Kidney (tissue), 14 donors: Measurements from ENCODE around the gene TMBIM1. TPM values are rescaled to one million over a fixed set of nuclear protein-coding genes. Genes with fewer than 3 reads are reported as not detected.

Experiments used
- DNase-seq, 5 donors: peaks; one replicate each; pipeline ENCODE4 v3.0.0-alpha.2; 2013 to 2020
- FAIRE-seq: peaks from 2 replicates; lab custom pipeline; 2012; peaks lifted over from hg19 to GRCh38; lab: Jason Lieb, UNC
- H3K27ac ChIP-seq, 2 donors: one replicate each; pipeline ENCODE4 v1.7.0; 2013; ENCODE audit warnings: low read depth in 2 of 2, low read length in 2 of 2, inconsistent platforms in 1 of 2
- H3K27me3 ChIP-seq: one replicate; pipeline ENCODE4 v1.7.1; 2013; ENCODE audit warnings: low read length, inconsistent platforms; ENCODE audit not compliant: control insufficient read depth, insufficient read depth
- H3K36me3 ChIP-seq, 3 donors: one replicate each; pipeline versions ENCODE4 v1.7.0 to v1.7.1; 2013; ENCODE audit warnings: low read length in 3 of 3, control low read depth in 1 of 3, inconsistent platforms in 1 of 3; ENCODE audit not compliant: insufficient read depth in 3 of 3, control insufficient read depth in 2 of 3
- H3K4me1 ChIP-seq, 3 donors: one replicate each; pipeline versions ENCODE4 v1.7.0 to v1.7.1; 2013; ENCODE audit warnings: low read length in 3 of 3, inconsistent platforms in 1 of 3, low read depth in 1 of 3; ENCODE audit not compliant: control insufficient read depth in 2 of 3, insufficient read depth in 2 of 3
- H3K4me3 ChIP-seq, 3 donors: one replicate each; pipeline versions ENCODE4 v1.7.0 to v1.8.1; 2013; ENCODE audit warnings: low read length in 3 of 3, control low read depth in 1 of 3, inconsistent platforms in 1 of 3
- H3K9ac ChIP-seq, 3 donors: one replicate each; pipeline versions ENCODE4 v1.7.0 to v1.7.1; 2013; ENCODE audit warnings: low read length in 3 of 3, control low read depth in 1 of 3, inconsistent platforms in 1 of 3
- H3K9me3 ChIP-seq, 3 donors: one replicate each; pipeline versions ENCODE4 v1.7.0 to v1.7.1; 2013; ENCODE audit warnings: low read length in 3 of 3, control low read depth in 1 of 3, inconsistent platforms in 1 of 3; ENCODE audit not compliant: control insufficient read depth in 2 of 3, insufficient read depth in 1 of 3
- intact Hi-C: fragments of 100-400 bp; cut with DNase I; formaldehyde crosslinking; loops from one replicate; pipeline ENCODE4 v1.11.1; 2022
- polyA plus RNA-seq: library from polyadenylated mRNA; stranded (reverse); fragments of 350-450 nt; fragmentation: Illumina TruSeq; extraction: RNeasy Lipid Tissue Mini Kit (QIAGEN cat#74804); gene quantifications from one replicate; pipeline ENCODE4 v1.2.3, GENCODE V29; 2014; ENCODE audit warnings: low read depth, low replicate concordance; ENCODE audit not compliant: insufficient read depth
- total RNA-seq: library from RNA; stranded (reverse); fragmentation: NEBNext Ultra II Directional; extraction: Animal tissue kit (Norgen Biotek cat#: 25700); gene quantifications from one replicate; pipeline ENCODE4 v1.2.1, GENCODE V29; 2021
- TF ChIP-seq, protein P1 (sequence below): IDR thresholded peaks from 3 replicates; pipeline ENCODE4 v1.5.1; 2012; ENCODE audit warnings: mild to moderate bottlenecking, moderate library complexity, borderline replicate concordance; ENCODE audit not compliant: insufficient read depth; ENCODE audit errors: extremely low read depth
- donor health status: control.
- donor health status: control.
- donor health status: control.
- donor health status: control.
- donor health status: control.
- donor health status: DM: yes; HTN: yes; CAD: no.
- donor health status: Normal renal cell carcinoma (clear cell type).

TMBIM1 gene
- total and polyA plus RNA-seq, 2 donors from 2014 or later = 130 to 217 TPM

- H3K27ac ChIP-seq = peak within 1 kb of the TSS; percentile 76 to 89
- H3K36me3 ChIP-seq = peaks cover 0 to 42% (median 22%) of the 10 kb centered on the region in 3 donors
- peak within 1 kb of the TSS; percentile 71 to 95 (median 94) for H3K9ac ChIP-seq
- FAIRE-seq = peak; percentile 99
- TF ChIP-seq, protein P1, sequence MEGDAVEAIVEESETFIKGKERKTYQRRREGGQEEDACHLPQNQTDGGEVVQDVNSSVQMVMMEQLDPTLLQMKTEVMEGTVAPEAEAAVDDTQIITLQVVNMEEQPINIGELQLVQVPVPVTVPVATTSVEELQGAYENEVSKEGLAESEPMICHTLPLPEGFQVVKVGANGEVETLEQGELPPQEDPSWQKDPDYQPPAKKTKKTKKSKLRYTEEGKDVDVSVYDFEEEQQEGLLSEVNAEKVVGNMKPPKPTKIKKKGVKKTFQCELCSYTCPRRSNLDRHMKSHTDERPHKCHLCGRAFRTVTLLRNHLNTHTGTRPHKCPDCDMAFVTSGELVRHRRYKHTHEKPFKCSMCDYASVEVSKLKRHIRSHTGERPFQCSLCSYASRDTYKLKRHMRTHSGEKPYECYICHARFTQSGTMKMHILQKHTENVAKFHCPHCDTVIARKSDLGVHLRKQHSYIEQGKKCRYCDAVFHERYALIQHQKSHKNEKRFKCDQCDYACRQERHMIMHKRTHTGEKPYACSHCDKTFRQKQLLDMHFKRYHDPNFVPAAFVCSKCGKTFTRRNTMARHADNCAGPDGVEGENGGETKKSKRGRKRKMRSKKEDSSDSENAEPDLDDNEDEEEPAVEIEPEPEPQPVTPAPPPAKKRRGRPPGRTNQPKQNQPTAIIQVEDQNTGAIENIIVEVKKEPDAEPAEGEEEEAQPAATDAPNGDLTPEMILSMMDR = peak; percentile 15
- peaks cover 0 to 29% (median 8%) of the 10 kb centered on the region in 3 donors for H3K4me1 ChIP-seq
- DNase-seq = peak; percentile 100
- H3K4me3 ChIP-seq = peak within 1 kb of the TSS; percentile 97 to 98 (median 97)
- H3K9me3 ChIP-seq = no peaks in the 10 kb centered on the region
- intact Hi-C loops = loop anchor here (10.0 kb wide), 1 partner anchor 195 kb away; no protein-coding TSS in a partner anchor
- no peaks in the 10 kb centered on the region for H3K27me3 ChIP-seq
These were observed 22.2 kb downstream of the TMBIM1 start, which contains the start of the genes AAMP and PNKD for GRCh38 chr2:218269900-218270720. TSS of gene AAMP (minus strand) at chr2:218270137. CDS start at chr2:218270086, 51 bp downstream. TSS of gene PNKD (plus strand) at chr2:218270519. CDS start at chr2:218270536, 17 bp downstream.

DNA sequence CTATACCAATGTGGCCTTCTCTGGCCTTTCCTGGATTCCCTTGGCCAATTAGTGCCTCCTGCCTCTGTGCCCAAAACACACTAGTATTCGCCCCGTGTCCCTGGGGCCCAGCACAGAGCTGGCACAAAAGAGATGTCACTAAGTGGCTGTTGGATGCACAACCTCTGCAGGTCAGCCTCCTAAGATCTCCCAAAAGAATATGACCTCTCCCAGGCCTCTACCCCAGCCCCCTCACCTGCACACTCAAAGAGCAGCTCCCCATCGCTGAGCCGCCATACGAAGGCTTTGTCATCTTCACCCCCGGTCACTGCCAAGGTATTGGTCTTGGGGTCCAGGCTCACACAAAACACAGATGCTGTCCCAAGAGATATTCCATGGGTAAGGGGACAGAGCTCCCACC lies 25.0 kb downstream of the TMBIM1 start:
- H3K4me1 ChIP-seq = peaks cover 0 to 21% (median 8%) of the 10 kb centered on the region in 3 donors

DNA sequence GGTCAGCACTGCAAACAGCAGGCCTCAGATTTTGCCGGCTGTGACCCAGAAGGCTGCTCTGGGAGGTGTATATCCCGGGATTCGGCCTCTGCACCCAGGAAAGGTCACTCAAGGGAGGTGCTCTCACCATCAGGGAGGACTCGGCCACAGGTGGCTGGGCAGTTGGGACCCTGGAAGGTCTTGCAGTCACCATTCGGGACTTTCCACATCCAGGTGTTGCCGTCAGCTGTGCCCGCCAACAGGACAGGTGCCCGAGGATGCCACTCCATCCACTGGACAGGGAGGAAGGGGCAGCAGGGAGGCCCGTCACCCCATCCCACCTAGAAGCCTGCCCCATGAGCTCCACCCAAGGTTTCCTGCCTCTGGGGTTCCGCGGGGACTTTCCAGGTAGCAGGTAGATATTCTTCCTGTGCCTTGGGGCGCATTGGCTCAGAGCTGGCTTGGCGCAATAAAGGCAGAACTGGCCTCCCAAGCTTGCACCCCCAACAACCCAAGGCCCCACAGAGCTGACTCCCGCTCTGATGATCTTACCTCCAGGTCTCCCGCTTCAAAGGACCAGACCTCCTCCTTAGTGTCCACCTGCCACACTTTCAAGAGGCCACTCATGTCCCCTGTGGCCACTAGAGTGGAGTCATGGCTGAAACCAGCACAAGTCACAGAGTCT lies 25.9 kb downstream of the TMBIM1 start:
- Histone ChIP-seq H3K27me3 (no peaks in the 10 kb centered on the region), H3K4me3 (no peak overlapping the region), H3K9me3 (no peaks in the 10 kb centered on the region), H3K4me1 (peaks cover 0 to 20% (median 8%) of the 10 kb centered on the region in 3 donors), H3K27ac (no peak overlapping the region), H3K9ac (no peak overlapping the region), H3K36me3 (peaks cover 0 to 39% (median 12%) of the 10 kb centered on the region in 3 donors)
- TF ChIP-seq, protein P1 = no peak
- DNase-seq (peak in 2 of 5 donors; percentile 36 to 73), FAIRE-seq (no peak)
- intact Hi-C loops = no loop called here

More for the DNA sequence above, 25.0 kb downstream of the TMBIM1 start:
- FAIRE-seq = no peak
- Histone ChIP-seq H3K9ac (no peak overlapping the region), H3K9me3 (no peaks in the 10 kb centered on the region), H3K4me3 (no peak overlapping the region), H3K27ac (no peak overlapping the region), H3K27me3 (no peaks in the 10 kb centered on the region), H3K36me3 (peaks cover 0 to 39% (median 12%) of the 10 kb centered on the region in 3 donors)
- TF ChIP-seq, protein P1 = no peak
- intact Hi-C loops = no loop called here
- DNase-seq = peak in 2 of 5 donors; percentile 37 to 68
